ENCODE data around the gene CHST14. TPM values are rescaled to one million over a fixed set of nuclear protein-coding genes. Genes with fewer than 3 reads are reported as not detected.

Gene CHST14, protein sequence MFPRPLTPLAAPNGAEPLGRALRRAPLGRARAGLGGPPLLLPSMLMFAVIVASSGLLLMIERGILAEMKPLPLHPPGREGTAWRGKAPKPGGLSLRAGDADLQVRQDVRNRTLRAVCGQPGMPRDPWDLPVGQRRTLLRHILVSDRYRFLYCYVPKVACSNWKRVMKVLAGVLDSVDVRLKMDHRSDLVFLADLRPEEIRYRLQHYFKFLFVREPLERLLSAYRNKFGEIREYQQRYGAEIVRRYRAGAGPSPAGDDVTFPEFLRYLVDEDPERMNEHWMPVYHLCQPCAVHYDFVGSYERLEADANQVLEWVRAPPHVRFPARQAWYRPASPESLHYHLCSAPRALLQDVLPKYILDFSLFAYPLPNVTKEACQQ
- polyA plus RNA-seq (ENCODE audit: insufficient read length in 4 of 4), result 10 to 100 TPM; 35.3 to 56.7 (median 38.2) TPM

DNA sequence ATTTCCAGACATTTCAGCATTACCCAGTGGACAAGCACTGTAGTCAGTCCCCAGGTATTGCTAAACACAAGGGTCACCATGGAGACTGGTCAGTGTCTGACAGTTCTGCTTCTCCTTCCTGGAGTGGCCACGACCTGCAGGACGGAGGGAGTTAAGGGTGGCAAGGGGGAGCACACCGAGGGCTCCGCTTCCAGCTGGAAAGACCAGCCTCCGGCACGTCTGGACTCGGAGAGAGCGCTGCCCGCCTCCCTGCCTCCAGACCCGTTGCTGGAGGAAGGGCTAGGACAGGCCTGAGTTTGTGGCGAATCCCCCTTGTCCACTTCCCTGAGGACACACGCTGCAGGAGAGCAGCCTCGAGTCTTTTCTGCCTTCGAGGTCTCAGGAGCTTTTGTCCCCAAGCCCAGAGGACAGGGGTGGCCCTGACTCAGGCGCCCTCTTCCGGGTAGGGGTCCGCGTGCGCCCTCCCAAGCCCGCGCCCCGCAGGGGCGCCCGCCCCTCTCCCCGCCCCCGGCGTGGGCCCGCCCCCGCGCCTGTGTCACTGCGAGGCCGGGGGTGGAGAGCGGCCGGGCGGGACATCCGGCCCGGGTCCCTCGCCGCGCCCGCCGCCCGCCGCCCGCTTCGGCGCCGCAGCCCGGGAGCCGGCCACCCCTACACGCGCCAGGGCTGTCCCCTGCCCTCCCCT, at the start of gene CHST14:
Gene CHST14 (plus strand): TSS at position 562 of the 682 bp plus-strand sequence. CDS start 230 bp downstream, outside the sequence.
- DNase-seq (ENCODE audit: low read depth in 4 of 4, low spot score in 3 of 4), result peak; percentile 50 to 69 (median 66)

DNA sequence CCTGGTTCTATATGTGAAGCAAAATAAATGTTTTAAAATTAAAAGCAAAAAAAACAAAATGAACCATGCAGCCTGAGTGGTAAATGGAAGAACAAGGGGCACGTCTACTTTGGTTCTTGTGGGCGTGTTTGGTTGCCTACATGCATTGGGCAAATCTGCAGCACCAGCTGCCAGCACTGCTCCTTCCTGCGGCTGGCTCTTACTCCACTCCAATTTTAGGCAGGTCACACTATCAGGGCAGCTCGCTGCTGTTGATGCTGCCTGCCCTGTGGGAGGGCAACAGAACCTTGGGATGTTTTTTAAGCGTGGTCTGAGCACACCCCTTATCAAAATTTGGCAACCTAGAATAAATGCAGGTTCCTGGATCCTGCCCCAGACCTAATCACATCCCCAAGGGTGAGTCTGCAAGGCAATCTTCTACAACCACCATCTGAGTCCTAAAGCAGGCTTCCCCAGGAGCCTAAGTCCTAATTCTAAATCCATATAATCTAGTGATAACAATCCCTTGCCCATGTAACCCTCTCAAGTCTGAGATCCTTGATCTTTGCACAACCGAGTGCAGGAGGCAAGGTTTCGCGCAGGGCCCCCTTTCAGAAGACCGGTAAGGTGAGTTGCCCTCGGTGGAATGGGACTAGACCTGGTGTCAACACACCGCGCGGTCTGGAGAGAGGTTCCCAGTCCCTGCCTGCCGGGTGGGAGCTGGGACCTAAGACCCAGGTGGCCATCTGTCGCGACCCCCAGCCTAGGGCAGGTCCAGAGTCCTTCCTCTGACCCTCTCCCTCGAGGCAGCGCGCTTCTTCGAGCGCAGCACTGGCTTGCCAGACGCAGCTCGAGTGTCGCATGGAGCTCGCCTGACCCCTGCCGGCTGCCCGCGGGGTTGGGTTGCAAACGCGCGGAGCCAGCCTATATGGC, 49.3 kb upstream of the CHST14 start:
- no peak for DNase-seq (ENCODE audit: low read depth in 4 of 4, low spot score in 3 of 4)

- no peak for DNase-seq (ENCODE audit: low read depth in 4 of 4, low spot score in 3 of 4)
Observed at GRCh38 chr15:40424483-40425115, 46.2 kb upstream of the CHST14 start.

DNA sequence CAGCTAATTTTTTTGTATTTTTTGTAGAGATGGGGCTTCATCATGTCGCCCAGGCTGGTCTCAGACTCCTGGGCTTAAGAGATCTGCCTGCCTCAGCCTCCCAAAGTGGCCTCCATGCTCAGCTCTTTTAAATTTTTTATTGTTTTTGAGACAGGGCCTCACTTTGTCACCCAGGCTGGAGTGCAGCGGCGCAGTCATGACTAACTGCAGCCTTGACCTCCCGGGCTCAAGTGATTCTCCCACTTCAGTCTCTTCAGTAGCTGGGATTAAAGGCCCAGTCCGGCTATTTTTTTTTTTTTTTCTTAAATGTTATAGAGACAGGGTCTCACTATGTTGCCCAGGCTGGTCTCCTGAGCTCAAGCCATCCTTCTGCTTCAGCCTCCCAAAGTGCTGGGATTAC, 45.1 kb upstream of the CHST14 start:
- DNase-seq (ENCODE audit: low read depth in 4 of 4, low spot score in 3 of 4), result no peak

- DNase-seq (ENCODE audit: low read depth in 4 of 4, low spot score in 3 of 4), result no peak
Observed at GRCh38 chr15:40427188-40427587, 43.6 kb upstream of the CHST14 start.

DNA sequence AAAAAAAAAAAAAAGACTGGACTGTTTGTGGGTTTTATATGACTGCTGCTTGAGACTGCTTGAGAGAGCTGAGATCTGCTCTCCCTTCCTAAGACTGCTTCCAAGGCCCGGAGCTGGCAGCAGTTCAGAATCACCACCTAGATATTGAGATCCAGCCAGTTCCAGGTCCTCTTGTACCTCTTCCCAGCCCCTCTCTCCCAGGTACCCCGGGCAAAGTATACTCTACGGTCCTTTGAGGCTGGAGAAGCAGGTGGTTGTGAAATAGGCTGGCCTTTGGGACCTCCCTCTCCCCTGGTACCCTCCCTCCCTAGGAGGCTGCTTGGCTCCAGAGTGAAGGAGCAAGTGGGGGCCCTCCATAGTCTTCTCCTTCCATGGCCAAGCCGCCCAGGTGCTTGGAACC, 42.6 kb upstream of the CHST14 start:
- no peak for DNase-seq (ENCODE audit: low read depth in 4 of 4, low spot score in 3 of 4)

GRCh38 chr15:40429068-40429710, 41.6 kb upstream of the CHST14 start:
- DNase-seq (ENCODE audit: low read depth in 4 of 4, low spot score in 3 of 4), result no peak

DNA sequence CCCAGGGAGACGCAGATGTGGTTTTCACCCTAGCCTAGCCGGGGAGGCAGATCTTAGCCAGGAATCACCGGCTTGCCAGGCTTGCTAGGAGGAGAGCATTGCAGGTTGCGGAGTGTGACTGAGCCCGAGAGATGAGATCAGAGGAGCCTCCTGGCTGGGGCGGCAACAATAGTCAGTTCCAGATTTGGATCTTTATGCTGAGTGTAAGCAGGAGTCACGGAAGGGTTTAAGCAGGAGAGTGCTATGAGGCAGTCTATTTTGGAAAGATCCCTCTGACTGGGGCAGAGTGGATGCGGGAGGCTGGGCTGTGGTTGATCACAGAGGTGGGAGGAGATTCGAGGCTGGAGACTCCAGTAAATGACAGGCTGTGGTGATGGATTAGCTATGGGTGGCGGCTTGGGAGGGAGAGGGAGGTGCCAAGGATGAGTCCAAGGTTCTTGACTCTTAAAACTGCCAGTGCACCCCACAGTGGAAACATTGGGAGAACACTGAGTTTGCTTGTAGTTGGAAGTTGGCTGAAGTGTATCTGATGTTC, 40.4 kb upstream of the CHST14 start:
- no peak for DNase-seq (ENCODE audit: low read depth in 4 of 4, low spot score in 3 of 4)

- no peak for DNase-seq (ENCODE audit: low read depth in 4 of 4, low spot score in 3 of 4)
Observed at GRCh38 chr15:40435023-40435709, 35.6 kb upstream of the CHST14 start.

DNA sequence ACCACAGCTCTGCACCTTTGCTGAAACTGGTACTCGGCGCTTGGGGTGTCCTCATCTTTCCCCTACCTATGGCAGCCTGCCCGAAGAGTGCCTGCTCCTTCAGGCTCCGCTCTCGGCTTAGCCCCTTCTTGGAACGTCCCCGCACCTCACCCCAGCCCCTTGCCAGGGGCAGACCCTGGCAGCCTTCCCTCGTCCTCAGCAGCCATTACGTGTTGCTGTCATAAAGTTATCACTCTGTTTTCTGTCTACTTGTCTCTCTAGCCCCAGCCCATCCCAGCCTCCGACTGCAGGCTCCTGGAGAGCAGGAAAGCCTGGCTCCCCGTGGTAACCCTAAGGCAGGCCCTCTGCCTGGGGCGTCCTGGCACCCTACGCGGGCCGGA, 35.1 kb upstream of the CHST14 start:
- no peak for DNase-seq (ENCODE audit: low read depth in 4 of 4, low spot score in 3 of 4)

DNA sequence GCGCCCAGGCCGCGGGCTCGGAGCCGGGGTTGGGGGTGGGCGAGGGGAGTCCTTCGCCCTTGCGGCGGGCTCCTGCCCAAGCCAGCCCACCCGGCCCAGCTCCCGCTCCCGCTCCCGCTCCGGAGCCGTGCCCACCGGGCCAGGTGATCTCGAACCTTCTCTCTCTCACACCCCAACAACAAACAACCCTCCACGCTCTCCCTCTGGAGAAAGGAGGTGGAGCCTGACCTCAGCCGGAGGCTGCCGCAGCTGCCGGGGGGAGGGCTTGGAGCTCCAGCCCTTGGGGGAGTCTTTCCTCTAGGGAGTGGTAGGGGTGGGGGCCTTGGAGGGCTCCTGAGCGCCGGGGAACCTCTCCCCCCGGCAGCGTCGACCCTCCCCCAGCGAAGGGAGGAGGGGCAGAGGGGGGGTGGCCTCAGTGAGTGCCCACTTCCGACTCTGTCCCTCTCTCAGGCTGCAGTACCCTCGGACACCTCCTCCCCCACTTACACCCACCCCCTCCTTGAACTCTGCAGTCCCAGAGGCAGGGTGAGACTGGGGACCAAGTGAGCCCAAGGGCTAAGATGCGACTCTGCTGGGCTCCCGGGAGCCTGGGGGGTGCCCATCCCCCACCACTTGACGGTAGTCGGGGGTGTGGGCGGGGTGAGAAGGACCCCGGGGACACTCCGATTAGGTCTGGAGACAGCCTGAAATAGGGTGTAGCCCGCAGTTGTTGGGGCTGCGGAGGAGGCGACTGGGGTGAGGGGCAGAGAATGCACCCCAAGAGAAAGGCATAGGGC, 34.5 kb upstream of the CHST14 start:
- no peak for DNase-seq (ENCODE audit: low read depth in 4 of 4, low spot score in 3 of 4)

DNA sequence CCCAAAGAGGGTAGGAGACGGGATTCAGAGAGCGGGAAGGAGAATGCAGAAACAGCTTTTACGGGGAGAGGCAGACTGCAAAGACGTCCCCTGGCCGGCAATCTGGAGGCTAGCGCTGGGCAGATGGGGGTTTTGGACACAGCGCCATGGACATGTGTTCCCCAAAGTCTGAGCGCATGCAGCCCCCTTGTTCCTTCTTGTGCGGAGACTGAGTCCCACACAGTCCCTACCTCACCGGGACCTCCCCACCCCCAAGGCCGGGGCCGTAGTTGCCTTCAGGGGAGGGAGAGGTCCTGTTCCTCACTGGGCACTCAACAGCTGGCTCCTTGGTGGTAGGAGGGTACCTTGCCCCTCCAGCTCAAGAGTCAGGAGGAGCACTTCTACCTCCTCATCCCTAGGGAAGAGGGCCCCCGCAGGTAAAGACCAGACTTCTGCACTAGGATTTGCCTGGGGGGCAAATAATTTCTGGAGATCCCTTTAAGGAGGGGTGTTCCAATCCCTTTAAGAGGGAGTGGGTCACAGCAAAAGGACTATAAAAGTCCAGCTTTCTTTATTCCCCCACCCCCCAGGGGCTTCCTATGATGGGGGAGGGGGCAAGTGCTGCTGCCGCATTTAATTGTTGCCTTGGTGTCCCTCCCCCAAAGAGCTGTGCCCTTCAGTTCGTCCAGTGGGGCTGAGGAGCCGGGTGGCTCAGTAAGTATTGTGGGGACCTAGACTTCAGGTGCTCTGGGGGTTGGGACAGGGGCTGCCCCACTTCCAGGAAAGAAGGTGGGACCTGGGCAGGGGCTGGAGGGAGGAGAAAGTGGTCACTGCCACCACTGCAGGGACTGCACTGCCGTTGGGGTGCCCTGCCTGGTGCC, 33.7 kb upstream of the CHST14 start:
- no peak for DNase-seq (ENCODE audit: low read depth in 4 of 4, low spot score in 3 of 4)

DNA sequence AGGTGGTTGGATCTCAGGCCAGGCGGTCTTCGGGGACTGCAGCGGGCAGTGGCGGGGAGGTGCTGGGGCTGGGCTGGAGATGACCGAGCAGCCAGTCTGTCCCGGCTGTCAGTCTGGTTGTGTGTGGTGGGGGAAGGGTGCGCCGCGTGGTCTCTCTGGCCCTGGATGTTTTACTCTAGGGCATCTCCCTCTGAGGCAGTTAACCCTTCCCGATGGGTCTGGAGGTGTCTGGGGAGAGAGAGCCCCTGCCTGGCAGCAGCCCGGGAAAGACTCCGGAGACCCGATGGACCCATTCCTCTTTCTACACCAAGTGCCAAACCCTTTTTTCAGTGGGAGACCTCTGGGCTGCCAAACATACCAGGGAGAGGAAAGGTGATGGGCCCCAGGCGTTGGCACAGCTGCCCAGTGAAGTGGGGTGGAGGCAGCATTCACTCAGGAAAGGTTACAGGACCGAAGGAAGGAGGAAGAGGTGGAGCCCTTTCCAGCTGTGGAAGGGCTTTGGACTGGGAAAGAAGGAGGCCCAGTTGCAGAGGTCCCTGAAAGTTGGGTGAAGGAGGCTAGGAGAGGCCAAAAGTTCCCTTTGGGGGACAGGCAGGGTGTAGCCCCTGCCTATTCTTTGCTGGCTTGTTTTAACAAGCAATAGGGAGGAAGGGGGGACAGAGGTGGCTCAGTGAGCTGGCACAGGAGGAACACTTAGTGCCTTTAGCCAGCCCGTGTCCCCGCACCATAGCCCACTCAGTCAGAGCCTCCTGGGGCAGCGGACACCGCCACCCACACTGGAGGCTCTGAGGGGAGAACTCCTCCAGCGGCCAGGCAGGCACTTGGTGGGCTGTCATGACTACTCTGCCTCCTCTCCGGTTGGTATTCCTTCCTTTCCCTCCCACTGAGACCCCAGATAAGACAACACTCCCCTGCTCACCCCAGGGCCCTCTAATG, 32.8 kb upstream of the CHST14 start:
- DNase-seq (ENCODE audit: low read depth in 4 of 4, low spot score in 3 of 4), result no peak

DNA sequence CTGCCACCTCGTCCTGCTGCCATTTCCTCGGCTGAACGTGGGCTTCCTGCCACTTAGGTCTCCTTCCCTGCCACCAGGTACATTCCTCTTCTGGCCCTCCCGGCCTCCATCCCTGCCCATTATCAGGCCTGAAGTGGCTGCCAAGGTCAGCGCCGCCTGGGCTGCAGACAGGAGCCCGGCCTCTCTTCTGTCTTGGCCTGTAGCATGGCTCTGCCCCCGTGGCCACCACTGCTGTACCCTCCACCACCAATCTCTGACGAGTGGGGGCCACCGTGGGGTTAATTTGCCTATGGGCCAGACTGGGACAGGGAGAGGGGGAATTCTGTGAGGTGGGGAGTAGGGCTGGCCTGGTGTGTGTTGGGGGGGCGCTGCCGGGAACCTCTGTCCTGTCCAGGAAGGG, 32.1 kb upstream of the CHST14 start:
- no peak for DNase-seq (ENCODE audit: low read depth in 4 of 4, low spot score in 3 of 4)

DNA sequence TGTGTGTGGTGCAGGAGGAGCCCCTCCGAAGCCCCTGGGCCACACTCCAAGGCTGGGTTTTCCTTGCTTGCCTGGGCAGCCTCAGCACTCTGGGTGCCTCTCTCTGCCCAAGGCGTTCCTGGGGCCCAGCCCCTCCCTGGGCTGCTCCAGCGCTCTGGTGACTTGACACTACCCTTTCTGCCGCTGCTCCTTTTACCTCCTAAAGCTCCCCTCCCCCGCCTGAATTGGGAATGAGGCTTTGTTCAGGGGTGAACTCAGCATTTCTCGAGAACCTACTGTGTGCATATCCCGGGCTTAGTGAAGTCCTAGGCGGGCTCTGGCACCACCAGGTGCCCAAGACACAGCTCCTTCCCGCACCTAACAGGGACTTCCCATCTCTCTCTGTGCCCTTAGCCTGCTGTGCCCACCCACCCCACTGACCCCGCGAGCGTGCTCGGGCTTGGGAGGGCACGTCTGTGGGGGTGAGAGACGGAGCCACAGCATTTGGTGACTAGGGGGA, 31.3 kb upstream of the CHST14 start:
- DNase-seq (ENCODE audit: low read depth in 4 of 4, low spot score in 3 of 4), result no peak

Measured in left renal pelvis (tissue), 4 donors.